GM23248 (cell line): ENCODE measurements around the gene IRF2BP2. TPM values are rescaled to one million over a fixed set of nuclear protein-coding genes. Genes with fewer than 3 reads are reported as not detected.

Experiments used
- DNase-seq: peaks from one replicate; pipeline ENCODE4 v3.0.0-alpha.2; 2015
- H2AFZ ChIP-seq: fragments of 200-600 bp; sonication (generic); 2 replicates; pipeline ENCODE4 v1.6.1; 2016; ENCODE audit warnings: antibody characterized with exemption
- H3F3A ChIP-seq: fragments of 200-600 bp; sonication (generic); 2 replicates; pipeline ENCODE4 v1.6.1; 2016; ENCODE audit warnings: mild to moderate bottlenecking, antibody characterized with exemption, mixed run types; ENCODE audit not compliant: insufficient read depth
- H3K27ac ChIP-seq: fragments of 200-600 bp; sonication (generic); 2 replicates; pipeline ENCODE4 v1.5.1; 2016; ENCODE audit warnings: mild to moderate bottlenecking
- H3K27me3 ChIP-seq: fragments of 200-600 bp; sonication (generic); replicated peaks from 2 replicates; pipeline ENCODE4 v1.6.1; 2016; ENCODE audit warnings: mild to moderate bottlenecking; ENCODE audit not compliant: insufficient read depth
- H3K36me3 ChIP-seq: fragments of 200-600 bp; sonication (generic); 2 replicates; pipeline ENCODE4 v1.6.1; 2016; ENCODE audit warnings: low read depth, mild to moderate bottlenecking
- H3K4me1 ChIP-seq: fragments of 200-600 bp; sonication (generic); 2 replicates; pipeline ENCODE4 v1.6.1; 2016; ENCODE audit warnings: mild to moderate bottlenecking; ENCODE audit not compliant: insufficient read depth
- H3K4me2 ChIP-seq: fragments of 200-600 bp; sonication (generic); one replicate; pipeline ENCODE4 v1.6.1; 2016; ENCODE audit warnings: mild to moderate bottlenecking; ENCODE audit not compliant: unreplicated experiment
- H3K4me3 ChIP-seq: fragments of 200-600 bp; sonication (generic); 2 replicates; pipeline ENCODE4 v1.5.1; 2016; ENCODE audit warnings: mild to moderate bottlenecking
- H3K79me2 ChIP-seq: fragments of 200-600 bp; sonication (generic); 2 replicates; pipeline ENCODE4 v1.6.1; 2016; ENCODE audit warnings: mild to moderate bottlenecking; ENCODE audit not compliant: insufficient read depth
- H3K9ac ChIP-seq: fragments of 200-600 bp; sonication (generic); 2 replicates; pipeline ENCODE4 v1.6.1; 2016; ENCODE audit warnings: mild to moderate bottlenecking
- H3K9me2 ChIP-seq: fragments of 200-600 bp; sonication (generic); 2 replicates; pipeline ENCODE4 v1.6.1; 2016; ENCODE audit warnings: mixed run types, mild to moderate bottlenecking, moderate library complexity; ENCODE audit not compliant: insufficient read depth
- H3K9me3 ChIP-seq: fragments of 200-600 bp; sonication (generic); one replicate; pipeline ENCODE4 v1.6.1; 2017; ENCODE audit warnings: low read depth
- H4K20me1 ChIP-seq: fragments of 200-600 bp; sonication (generic); 2 replicates; pipeline ENCODE4 v1.6.0; 2016; ENCODE audit not compliant: insufficient read depth
- EZH2 ChIP-seq: fragments of 200-600 bp; sonication (generic); IDR thresholded peaks from 2 replicates; pipeline ENCODE4 v1.6.1; 2018; ENCODE audit warnings: antibody characterized with exemption, mild to moderate bottlenecking; ENCODE audit not compliant: insufficient read depth, poor library complexity, severe bottlenecking
- EZH2phosphoT487 ChIP-seq: fragments of 200-600 bp; sonication (generic); IDR thresholded peaks from 2 replicates; pipeline ENCODE4 v1.6.1; 2018; ENCODE audit warnings: antibody characterized with exemption, moderate library complexity, mild to moderate bottlenecking, low read depth; ENCODE audit not compliant: insufficient read depth
- WGBS, 2 experiments: methylation state at CpG; one replicate each; pipeline ENCODE4 v1.1.6; 2015 to 2017; ENCODE audit warnings: low lambda C conversion rate in 2 of 2, low coverage in 1 of 2; ENCODE audit errors: missing lambda C conversion rate in 2 of 2; 5-methylcytosine and 5-hydroxymethylcytosine counted together
- in situ Hi-C: fragments of 300-500 bp; cut with MboI; formaldehyde crosslinking; loops from 2 replicates; pipeline ENCODE4 v1.15.0; 2020
- polyA plus RNA-seq: library from polyadenylated mRNA; unstranded; fragments of >200 nt; fragmentation: Nextera tagmentation; extraction: Ambion mirVana; gene quantifications from 2 replicates; pipeline ENCODE4 v1.2.1, GENCODE V29; 2016
- total RNA-seq: library from RNA; depleted of rRNA; stranded (reverse); fragments of >200 nt; shearing (Covaris generic); gene quantifications from 2 replicates; pipeline ENCODE4 v1.2.3, GENCODE V29; 2014

IRF2BP2 gene
- total and polyA plus RNA-seq, 2 experiments from 2014 or later = 12.9 to 60.7 TPM

- no peaks in the 10 kb centered on the region for H3K9me3 ChIP-seq
- no peaks in the 10 kb centered on the region for H4K20me1 ChIP-seq
- TF ChIP-seq EZH2phosphoT487 (no peak), EZH2 (no peak)
- peaks cover 53% of the 10 kb centered on the region for H3F3A ChIP-seq
- H3K4me2 ChIP-seq = peak overlapping the region; percentile 79
- peak; percentile 89 for DNase-seq
- in situ Hi-C loops = loop anchor here (10.0 kb wide), 1 partner anchor 373 kb away; no protein-coding TSS in a partner anchor
- H3K4me3 ChIP-seq = peak overlapping the region; percentile 64
- H3K27ac ChIP-seq = peak overlapping the region; percentile 99
- peaks cover 43% of the 10 kb centered on the region for H3K4me1 ChIP-seq
- no peaks in the 10 kb centered on the region for H3K9me2 ChIP-seq
- WGBS, 2 experiments = 5 to 6% methylated on average over 21 of the region's 22 CpGs
- no peak overlapping the region for H2AFZ ChIP-seq
- H3K9ac ChIP-seq = peak overlapping the region; percentile 96
- H3K79me2 ChIP-seq = peaks cover 29% of the 10 kb centered on the region
- H3K36me3 ChIP-seq = peaks cover 22% of the 10 kb centered on the region
- H3K27me3 ChIP-seq = no peaks in the 10 kb centered on the region
These were observed 1.4 kb upstream of the IRF2BP2 start for GRCh38 chr1:234611225-234611846.

GRCh38 chr1:234610666-234611224, 767 bp upstream of the IRF2BP2 start:
- DNase-seq = peak; percentile 99
- TF ChIP-seq EZH2phosphoT487 (no peak), EZH2 (no peak)

GRCh38 chr1:234609691-234610042, 311 bp downstream of the IRF2BP2 start:
- Histone ChIP-seq H3K9me3 (no peaks in the 10 kb centered on the region), H3K27me3 (no peaks in the 10 kb centered on the region), H4K20me1 (peaks cover 9% of the 10 kb centered on the region; the same call in 1 of the 2 replicates), H3K4me2 (no peak overlapping the region), H2AFZ (no peak overlapping the region), H3K79me2 (peaks cover 46% of the 10 kb centered on the region), H3K4me1 (peaks cover 32% of the 10 kb centered on the region), H3K4me3 (peak overlapping the region; percentile 77), H3K36me3 (peaks cover 34% of the 10 kb centered on the region), H3F3A (peaks cover 62% of the 10 kb centered on the region), H3K9me2 (no peaks in the 10 kb centered on the region), H3K27ac (peak overlapping the region; percentile 99), H3K9ac (peak overlapping the region; percentile 96)
- TF ChIP-seq EZH2phosphoT487 (no peak), EZH2 (no peak)
- 1 to 20% methylated on average over 1 to 41 of the region's 67 CpGs for WGBS, 2 experiments
- DNase-seq = no peak
- in situ Hi-C loops = loop anchor here (10.0 kb wide), 1 partner anchor 375 kb away; no protein-coding TSS in a partner anchor

More at GRCh38 chr1:234610666-234611224, 767 bp upstream of the IRF2BP2 start:
- 1% methylated on average over 36 to 57 of the region's 71 CpGs for WGBS, 2 experiments
- Histone ChIP-seq H3F3A (peaks cover 55% of the 10 kb centered on the region), H3K4me3 (peak overlapping the region; percentile 77), H3K79me2 (peaks cover 35% of the 10 kb centered on the region), H3K4me1 (peaks cover 37% of the 10 kb centered on the region), H3K4me2 (peak overlapping the region; percentile 89), H2AFZ (no peak overlapping the region), H3K27ac (peak overlapping the region; percentile 99), H3K36me3 (peaks cover 28% of the 10 kb centered on the region), H3K27me3 (no peaks in the 10 kb centered on the region), H3K9me2 (no peaks in the 10 kb centered on the region), H3K9me3 (no peaks in the 10 kb centered on the region), H4K20me1 (peaks cover 4% of the 10 kb centered on the region; the same call in 1 of the 2 replicates), H3K9ac (peak overlapping the region; percentile 96)
- in situ Hi-C loops = loop anchor here (10.0 kb wide), 1 partner anchor 374 kb away; no protein-coding TSS in a partner anchor

- Histone ChIP-seq H3K36me3 (peaks cover 36% of the 10 kb centered on the region), H3K4me2 (peak overlapping the region; percentile 87)
- 1% methylated on average over 28 to 69 of the region's 121 CpGs for WGBS, 2 experiments
These were observed 877 bp downstream of the IRF2BP2 start for GRCh38 chr1:234608911-234609690.

More at GRCh38 chr1:234608911-234609690, 877 bp downstream of the IRF2BP2 start:
- H4K20me1 ChIP-seq = peaks cover 9% of the 10 kb centered on the region; the same call in 1 of the 2 replicates
- H3K4me1 ChIP-seq = peaks cover 30% of the 10 kb centered on the region
- peaks cover 51% of the 10 kb centered on the region for H3K79me2 ChIP-seq
- H3K9ac ChIP-seq = peak overlapping the region; percentile 95
- H3K9me3 ChIP-seq = no peaks in the 10 kb centered on the region
- H3K9me2 ChIP-seq = no peaks in the 10 kb centered on the region
- no peak overlapping the region for H2AFZ ChIP-seq
- in situ Hi-C loops = no loop called here
- peaks cover 62% of the 10 kb centered on the region for H3F3A ChIP-seq
- H3K4me3 ChIP-seq = peak overlapping the region; percentile 94
- DNase-seq = peak; percentile 85
- H3K27me3 ChIP-seq = no peaks in the 10 kb centered on the region
- peak overlapping the region; percentile 93 for H3K27ac ChIP-seq
- TF ChIP-seq EZH2phosphoT487 (no peak), EZH2 (no peak)
